DMS53 treated with DMSO at 0.1 percent for 48 hours (cell line): ENCODE measurements around the gene ASXL3.

ENCODE experiments used
- DNase-seq: peaks from one replicate; lab custom pipeline; 2025; ENCODE audit not compliant: unreplicated experiment; lab: John Stamatoyannopoulos, UW

ASXL3 gene

DNA sequence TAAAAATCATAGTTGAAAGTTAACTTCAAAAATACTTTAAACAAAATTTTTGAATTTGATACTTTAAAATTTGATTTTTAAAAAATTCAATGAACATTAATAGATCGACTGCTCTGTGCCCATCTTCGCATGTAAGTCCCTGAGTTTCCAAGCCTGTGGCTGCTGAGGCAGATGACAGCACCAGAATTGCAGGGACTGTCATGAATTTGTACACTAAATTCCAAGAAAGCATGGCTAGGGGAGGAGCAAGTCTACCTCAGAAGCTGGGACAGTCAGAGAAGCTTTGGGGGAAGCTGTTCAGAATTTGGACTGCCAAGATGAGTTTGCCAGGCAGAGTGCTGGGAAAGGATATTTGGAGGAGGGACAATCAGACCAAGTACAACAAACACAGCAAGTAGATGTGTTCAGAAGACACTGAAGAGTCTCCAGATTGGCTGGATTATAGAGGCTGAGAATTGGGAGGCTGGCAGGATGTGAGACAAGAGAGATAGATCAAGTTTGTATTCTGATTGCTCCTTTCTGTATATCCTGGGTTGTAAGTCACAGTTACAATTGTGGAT lies 79.0 kb downstream of the ASXL3 start:
- DNase-seq, result no peak

DNA sequence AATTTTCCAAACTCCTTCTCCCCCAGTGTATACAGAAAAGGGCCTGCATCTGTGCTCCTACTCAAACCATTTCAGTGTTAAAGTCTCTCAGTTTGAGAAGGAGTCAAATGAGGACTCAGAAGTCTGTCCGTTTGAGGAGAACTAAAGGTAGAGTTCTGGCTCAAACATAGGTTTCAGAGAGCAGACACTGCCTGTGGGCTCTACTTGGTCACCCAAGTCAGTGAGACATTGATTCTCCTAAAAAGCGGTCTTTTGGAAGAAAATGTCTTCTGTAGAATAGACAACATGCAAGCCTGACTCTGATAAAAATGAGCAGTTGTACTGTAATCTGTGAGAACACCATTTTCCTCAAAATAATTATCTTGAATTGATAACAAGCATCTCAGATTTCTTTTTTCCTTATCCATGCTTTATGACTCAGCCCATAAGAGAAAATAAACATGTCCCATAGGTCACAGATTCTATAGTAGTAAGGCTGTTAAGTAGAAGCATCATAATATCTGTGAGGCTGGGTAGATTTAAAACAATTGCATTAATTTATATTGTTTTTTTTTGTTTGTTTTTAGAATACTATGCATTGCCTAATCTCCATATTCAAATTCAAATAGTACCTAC lies 82.8 kb downstream of the ASXL3 start:
- no peak for DNase-seq

DNA sequence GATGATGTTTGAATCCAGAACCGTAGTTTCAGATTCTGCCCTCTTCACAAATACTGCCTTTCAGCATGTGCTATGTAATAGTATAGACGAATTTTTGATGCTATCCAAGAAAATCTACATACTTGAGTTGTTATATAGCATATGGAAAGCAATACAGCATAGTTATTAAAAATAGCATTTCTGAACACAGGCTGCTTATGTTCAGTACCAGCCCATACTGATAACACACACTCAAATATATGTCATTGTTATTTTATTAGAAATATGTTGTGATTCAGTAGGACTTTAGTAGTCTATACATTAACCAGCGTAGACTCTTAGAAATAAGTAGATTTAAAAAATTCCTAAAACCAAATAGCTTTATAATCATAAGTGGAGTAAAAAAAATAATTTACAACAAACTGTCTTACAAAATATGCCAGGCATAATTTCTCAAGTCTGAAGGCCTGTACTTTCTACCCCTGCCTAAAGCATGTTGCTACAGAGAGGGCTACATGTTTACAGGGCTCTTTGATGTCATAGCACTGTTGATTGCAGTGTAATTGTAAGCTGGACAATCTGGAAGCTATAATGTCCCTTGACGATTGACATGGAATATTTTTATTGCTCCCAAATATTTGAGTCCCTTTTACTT lies 86.3 kb downstream of the ASXL3 start:
- no peak for DNase-seq

DNA sequence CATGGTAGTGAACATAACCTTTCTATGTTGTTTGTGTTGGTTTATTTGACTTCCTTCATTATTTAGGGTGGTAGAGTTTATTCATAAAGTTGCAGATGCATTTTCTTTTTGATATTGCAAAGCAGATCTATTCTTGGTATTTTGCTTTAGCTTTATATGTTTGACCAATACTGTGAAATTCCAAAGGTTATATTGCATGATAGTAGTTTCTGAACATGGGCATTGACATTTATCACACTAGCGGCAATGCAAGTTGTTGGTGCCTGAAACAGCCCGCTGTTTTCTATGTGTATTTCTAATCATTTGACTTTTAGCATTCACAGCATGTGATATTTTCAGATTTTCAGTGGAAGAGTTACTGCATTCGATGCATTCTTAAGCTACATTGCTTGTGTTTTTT lies 87.2 kb downstream of the ASXL3 start:
- no peak for DNase-seq

DNA sequence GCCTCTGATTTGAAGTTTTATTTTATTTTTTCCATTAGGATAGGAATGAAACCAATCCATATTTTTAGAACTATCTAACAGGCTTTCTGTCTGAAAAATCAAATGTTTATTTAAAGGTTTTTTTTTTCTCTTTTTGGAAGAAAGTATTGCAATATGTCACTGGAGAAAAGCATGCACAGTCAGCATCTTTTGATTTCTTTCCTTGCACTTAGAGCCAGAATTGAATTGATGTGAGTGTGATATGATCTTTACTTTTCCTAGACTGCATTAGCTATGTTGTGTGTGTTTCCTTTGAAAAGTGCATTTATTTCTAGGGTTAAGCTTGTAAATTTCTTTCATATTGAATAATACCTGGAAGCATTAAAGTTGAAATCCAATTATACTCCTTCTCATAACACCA lies 87.6 kb downstream of the ASXL3 start:
- no peak for DNase-seq

DNA sequence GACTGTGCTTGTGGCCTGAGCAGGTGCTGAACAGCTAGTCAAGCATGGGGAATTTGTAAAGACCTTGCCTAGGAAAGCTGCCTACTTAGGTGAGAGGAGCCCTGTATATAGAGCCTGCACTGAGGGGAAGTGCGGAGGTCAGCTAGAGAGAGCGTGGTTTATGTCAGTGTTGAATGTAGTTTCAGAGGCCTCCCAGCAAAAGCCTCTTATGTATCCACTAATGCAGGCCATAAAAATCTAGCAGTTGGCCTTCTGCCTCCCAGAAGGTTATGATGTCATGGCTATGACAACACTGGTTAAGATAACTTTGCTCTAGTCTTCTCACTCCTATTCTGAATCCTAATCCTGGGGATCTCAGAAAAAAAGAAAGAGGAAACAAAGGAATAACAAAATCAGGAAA lies 88.9 kb downstream of the ASXL3 start:
- DNase-seq, result no peak

DNA sequence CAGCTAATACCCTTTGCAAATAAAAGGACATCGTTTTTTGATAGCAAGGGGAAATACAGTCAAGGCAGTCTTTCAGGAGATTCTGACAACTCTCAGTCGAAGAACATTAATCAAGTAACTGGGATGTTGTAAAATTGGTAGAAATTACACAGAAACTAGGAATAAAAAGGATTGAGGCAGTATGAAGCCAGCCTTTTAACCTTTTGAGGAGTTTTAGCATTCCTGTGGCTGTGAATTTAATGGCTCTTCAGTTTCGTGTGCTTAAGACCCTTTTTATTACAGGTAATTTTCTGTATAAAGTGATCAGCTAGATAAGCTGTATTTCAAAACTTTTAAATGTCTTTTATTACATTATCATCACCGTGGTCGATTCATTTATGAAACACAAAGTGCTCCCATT lies 91.6 kb downstream of the ASXL3 start:
- no peak for DNase-seq

DNA sequence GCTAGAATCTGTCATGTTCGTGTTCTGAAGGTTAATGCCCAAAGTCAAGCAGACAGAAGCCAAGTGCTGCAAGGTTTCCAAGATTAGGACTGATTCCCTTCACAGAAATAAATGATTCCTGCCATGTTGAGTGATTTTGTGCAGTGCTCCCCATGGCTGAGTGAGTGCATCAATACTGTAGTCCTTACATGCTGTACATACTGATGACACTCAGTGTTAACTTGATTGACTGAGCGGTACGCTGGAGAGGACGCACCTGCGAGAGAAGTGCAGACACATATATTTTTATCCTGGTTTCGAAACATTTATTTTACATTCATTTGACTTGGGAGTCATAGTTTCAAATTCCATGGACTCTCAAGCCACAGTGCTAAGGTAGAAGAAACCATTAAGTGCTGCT lies 92.0 kb downstream of the ASXL3 start:
- no peak for DNase-seq

DNA sequence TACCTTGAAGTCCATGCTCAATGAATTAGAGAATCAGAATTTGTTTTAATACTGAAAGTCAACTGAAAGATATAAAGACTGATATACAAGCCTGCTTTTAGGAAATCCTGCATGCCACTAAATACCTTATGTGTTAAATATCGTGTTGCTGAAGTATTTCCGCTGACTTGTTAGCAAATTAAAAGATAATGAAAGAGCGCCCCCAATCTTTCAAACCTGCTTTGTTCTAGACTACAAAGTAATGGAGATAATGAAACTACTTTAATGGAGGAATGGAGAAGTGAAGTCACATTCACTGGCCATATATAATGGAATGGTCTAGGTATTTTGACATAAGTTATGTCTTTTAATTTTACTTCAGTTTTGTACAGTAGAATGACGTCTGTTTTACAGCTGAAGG lies 95.7 kb downstream of the ASXL3 start:
- DNase-seq, result peak; percentile 11

DNA sequence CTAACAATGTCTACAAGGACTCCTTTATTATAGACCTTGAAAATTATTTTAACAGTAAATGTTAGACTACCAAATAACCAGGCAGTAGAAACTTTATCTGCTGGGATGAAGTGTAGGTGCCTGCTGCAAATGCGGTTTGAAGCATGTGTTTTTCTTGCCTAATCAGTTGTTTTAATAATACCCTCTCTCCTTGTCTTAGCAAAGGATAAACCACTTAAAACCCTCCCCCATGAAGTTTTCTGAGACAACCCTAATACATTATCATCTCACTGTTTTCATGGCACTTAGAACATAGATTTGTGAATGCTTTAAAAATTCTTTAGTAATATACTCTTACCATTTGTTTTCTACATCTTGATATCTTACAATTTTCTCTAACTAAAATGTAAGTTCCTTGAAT lies 98.6 kb downstream of the ASXL3 start:
- DNase-seq, result no peak

DNA sequence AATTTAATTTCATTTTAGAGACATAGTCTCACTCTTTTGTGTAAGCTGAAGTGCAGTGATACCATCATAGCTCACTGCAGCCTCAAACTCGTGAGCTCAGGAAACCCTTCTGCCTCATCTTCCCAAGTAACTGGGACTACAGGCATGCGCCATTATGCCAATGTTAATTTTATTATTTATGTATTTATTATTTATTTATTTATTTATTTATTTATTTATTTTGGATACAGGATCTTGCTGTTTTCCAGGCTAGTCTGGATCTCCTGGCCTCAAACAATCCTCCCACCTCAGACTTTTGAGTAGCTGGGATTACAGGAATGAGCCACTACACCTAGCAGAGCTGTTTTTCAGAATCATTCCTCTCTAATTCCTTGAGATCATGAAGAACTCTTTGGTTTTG lies 99.9 kb downstream of the ASXL3 start:
- no peak for DNase-seq

DNA sequence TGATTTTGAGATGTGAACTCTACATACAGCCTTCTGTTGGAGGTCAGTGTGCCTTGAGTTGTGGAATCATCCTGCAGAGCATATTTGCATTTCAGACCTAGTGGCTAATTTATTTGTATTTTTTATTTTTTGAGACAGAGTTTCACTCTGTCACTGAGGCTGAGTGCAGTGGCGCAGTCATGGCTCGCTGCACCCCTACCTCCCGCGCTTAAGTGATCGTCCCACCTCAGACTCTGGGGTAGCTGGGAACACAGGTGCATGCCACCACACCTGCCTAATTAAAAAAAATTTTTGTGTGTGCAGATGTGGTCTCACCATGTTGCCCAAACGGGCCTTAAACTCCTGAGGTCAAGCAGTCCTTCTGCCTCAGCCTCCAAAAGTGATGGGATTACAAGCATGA lies 104.4 kb downstream of the ASXL3 start:
- DNase-seq, result no peak

DNA sequence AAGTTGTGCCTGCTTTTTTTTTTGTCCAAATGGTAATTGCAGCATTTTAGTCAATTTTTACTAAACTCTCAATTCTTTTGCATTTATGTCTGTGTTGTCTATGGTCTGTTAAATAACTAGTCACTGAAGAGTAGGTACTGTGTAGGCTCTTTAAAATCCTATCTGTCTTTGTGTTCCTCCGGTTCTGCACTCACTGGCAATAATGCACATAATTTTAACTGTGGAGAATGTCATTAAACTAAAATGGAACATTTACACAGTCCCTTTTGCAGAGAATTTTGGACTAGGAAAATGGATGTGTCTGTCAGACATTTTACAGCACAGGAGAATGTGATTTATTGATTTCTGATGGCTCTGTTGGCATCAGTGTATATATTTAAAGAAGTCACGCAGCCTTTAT lies 116.6 kb downstream of the ASXL3 start:
- DNase-seq, result no peak

DNA sequence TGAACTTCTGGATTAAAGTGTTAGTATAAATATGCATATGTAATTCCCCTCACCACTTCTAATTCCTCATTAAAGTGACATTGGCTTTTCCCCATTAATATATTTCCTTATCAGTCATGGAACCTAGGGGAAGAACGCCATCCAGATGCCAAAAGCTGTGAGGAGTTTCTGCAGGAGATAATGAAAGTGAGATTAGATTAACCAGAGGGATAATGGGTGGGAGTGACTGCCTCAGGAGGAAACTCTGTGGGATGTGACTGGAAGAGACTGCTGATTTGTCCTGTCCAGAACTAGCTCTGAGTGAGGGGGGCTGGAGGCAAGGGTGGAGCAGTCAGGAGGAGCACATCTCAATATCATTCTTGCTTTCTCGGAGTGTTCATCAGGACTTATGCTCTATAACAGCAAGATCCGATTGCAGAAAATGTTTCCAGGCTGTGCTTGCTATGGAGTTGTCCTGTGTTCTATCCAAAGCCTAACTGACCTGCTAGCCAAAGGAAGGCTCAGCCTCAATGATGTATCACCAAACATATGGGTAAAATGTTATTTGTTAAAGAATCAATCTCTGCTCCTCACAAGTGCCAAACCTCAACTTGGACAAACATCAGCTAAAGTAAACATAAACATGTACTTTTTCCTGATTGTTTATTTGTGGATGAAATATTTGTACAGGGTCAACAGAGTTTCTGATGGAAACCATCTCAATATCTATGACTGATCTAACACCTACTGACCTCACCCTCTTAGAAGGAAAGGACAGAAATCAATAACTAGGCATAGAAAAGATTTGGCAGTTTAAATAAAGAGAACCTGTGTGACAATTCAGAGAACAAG lies 118.5 kb downstream of the ASXL3 start:
- no peak for DNase-seq

DNA sequence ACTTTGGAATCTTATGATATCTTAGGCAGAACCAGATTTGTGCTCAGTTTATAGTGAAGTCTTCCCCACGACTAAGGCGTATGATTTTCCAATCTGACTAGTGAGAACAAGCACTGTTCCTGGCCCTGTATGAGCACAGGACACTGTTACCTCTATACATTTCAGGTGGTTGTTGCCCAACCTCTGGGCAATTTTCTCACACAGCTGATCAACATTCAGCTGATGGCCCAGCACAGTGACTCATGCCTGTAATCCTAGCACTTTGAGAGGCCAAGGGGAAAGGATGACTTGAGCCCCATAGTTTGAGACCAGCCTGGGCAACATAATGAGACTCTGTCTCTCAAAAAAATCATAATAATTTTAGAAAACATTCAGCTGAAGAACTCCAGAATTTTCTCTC lies 119.5 kb downstream of the ASXL3 start:
- DNase-seq, result no peak

DNA sequence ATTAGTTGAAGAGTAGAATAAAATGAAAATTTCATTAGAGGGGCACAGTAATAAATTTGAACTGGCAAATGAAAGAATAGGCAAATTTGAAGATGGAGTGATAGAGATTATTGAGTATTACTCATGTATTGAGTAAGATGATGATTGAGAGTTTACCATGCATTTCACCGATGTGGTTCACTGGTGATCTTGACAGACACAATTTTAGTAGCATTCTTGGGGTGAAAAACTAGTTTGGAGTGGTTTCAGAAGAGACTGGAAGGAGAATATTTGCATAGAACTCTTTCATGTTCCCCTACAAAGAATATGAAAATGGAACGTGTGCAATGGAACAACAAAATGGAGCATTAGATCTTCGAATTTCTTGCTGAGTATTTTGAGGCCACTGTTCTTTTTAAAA lies 121.4 kb downstream of the ASXL3 start:
- DNase-seq, result no peak

DNA sequence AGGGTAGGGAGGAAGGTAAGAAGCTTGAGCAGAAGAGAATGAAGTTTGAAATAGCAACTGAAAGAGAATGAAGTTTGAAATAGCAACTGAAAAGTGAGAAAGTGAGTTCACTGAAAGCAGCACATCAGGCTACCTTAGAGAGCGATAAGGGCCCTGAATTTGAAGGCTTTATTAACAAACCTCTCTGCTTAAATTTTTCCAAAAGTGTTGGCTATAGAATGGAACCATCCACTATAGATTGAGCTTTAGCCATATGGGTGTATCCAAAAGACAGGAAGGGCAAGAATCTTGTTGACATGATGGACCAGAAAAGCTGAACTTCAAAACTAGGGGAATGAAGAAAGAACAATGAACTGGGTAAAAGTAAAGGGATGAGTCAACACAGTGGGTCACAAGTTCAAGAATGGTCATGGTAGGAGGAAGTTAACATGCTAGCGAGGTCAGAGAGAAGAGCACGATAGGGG lies 122.5 kb downstream of the ASXL3 start:
- DNase-seq, result no peak

DNA sequence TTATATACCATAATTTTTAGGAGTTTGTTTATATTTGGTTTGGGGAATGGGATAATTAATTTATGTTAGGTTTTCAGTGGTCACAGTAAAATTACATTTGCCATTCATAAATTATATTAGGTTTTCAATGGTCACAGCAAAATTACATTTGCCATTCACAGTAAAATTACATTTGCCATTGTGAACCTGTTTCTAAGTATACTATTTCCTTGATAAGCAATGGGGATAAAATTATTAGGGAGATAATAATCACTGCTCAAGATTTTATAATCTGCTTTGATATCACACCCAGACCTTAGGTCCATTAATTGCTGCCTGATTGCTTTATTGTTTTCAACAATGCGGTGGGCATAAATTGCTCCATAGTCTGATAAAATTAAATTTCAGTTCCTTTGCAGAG lies 124.6 kb downstream of the ASXL3 start:
- DNase-seq, result no peak

DNA sequence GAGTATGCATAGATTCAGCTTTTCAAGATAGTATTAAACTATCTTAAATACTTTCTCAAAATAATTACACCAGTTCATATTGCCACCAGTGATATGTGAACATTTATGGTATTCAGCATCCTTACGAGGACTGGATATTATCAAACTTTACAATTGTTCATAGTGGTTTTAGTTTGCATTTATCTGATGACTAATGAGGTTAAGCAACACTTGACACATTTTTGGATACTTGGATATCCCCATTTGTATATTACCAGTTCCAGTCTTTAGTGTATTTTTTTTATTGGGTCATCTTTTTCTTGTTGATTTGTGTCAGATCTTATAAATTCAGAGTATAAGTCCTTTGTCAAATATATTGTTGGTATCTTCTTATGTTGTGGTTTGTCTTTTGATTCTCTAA lies 128.4 kb downstream of the ASXL3 start:
- no peak for DNase-seq

DNA sequence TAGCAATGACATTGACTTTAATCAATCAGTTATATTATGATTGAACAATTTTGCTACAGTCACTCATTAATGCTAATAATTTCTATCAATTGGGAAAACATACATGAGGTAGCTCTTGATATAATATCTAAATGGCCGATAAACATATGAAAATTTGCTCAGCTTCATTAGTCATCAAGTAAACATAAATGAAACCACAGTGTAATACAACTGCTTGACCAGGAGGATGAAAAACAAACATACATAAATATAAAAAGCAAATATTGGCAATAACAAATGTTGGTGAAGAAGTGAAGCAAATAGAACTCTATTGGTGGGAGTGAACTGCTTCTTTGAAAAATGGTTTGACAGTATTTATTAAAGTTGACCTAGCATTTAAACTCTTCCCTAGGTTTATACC lies 130.9 kb downstream of the ASXL3 start:
- peak; percentile 44 for DNase-seq

DNA sequence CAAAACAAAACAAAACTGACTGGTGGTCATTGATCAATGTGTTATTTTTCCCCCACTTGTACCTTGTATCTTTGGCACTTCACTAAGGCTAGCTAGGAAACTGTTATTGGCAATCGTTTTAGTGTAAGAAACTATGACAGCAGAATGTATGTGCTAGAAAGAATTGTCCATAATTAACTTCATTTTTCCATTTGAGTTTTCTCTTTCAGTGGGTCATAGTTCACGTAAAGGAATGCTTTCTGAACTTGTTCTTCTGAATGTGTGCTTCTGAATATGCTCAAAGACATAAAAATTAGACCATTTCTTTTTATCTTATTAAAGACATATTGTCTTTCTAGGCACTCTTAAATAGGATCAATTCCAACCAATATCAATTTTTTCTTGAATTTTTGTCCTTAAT lies 132.2 kb downstream of the ASXL3 start:
- DNase-seq, result no peak

DNA sequence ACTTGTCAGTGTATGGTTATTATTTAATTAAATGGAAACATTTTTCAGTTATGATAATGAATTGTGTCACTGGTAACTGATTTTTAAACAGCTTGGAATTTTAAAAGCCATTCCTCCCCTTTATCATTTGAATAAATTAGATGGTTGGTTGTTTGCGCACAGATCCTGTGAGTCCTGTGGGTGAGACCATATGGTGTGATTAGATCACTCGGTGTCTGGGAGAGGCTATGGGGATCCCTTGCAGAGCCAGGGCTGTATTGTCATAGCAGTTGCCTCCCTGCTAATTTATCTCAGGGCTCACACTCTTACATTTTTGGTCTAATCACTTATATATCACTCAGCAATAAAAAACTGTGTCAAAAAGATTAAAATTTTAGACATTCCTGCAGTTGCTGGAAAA lies 133.5 kb downstream of the ASXL3 start:
- DNase-seq, result no peak
